Head of caudate nucleus (tissue), 42 donors: ENCODE measurements around the gene OR52I1.

ENCODE experiments used
- DNase-seq, 42 donors: peaks; one replicate each; pipeline versions ENCODE4 v3.0.0 to v3.0.0-alpha.2; 2020 to 2021; ENCODE audit warnings: mixed read lengths in 7 of 42
- intact Hi-C: fragments of 100-400 bp; cut with DNase I; formaldehyde crosslinking; loops from one replicate; pipeline ENCODE4 v1.15.0; 2022

The OR52I1 gene

DNA sequence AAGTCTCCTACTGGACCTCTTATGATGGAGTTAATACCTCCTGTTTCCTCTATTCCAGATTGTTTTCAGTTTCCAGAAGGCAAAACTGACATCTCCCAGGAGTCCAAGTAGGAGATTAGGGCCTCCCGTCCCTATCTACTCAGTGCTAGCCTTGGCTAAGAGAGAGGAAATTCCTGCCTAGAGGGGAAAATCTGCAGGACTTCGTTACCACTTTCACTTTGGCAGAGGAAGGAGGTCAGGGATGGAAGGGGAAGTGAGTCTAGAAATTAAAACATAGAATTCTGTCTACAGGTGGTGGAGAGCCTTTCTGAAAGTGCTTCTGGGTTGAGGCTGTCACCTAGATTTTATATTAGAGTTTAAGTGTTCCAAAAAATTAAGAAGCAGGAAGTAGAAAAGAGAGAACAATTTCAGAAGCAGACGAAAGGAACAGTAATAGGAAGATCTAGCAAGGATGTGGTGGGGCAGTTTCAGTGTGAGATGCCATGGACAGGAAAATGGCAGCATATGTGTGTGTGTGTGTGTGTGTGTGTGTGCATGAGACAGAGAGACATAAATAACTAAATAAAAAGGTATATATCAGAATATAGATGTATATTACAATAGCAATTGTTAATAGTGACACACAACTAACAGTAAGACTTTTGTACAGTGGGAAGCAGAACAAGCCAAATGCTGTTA, 16.6 kb downstream of the OR52I1 start:
- intact Hi-C loops: no loop called here
- no peak for DNase-seq

DNA sequence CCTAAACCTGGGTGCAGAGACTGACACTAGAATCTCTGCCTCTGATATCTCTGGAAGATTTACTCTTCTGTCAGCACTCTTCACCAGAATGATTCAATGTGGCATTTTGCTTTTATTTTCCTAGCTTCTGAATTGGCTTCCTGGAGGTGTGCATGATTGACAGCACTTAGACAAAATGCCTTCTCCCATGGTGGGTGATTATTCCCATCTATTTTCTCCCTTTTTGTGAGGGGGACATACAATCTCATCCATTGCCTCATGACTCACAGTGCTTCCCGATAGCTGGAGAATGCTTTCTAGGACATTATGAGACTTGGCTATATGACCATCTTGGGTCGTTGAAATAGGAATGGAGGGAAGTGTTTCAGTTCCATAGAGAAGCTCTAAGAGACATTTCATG, 18.1 kb downstream of the OR52I1 start:
- no peak for DNase-seq
- intact Hi-C loops: no loop called here

DNA sequence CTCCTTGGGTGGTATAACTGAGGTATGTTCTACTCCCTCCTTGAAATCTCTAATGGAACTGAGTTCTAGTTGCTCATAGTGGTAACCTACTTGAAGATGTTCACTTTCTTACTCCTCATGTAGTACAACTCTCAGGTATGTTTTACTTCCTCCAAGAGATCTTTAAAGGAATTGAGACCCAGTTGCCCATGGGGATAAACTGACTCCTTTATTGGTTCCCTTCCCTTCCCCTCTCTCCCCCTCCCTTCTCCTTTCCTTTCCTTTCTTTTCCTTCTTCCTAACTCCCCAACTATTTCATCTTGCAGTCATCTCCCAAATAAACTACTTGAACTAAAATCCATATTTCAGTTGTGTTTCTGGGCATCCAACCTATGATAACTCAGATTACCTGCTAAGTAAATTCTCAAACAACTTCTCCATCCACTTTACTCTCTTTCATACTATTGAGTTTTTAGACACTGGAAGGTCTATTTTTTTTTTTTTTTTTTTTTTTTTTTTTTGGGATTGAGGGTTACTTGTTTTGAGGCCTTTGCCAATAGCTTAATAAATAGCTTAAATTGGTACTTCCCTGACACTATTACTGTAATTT, 22.1 kb downstream of the OR52I1 start:
- intact Hi-C loops: no loop called here

DNA sequence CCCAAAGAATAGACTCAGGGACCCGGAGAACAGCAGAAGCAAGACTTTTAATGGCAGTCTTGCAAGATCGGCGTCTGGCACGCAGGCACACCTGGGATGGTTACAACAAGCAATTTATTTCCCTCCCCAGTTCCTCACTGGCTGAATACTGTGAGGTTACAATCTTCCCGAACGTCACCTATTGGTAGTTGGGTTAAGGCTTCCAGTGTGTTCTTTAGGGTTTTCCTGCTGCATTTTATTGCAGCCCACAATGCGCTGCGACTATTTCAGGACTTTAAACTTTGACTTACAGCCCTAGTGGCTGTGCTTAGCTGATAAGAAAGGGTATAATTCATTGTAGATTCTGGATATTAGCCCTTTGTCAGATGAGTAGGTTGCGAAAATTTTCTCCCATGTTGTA, 25.7 kb downstream of the OR52I1 start:
- no peak for DNase-seq
- intact Hi-C loops: no loop called here

More for the DNA sequence above, 22.1 kb downstream of the OR52I1 start:
- no peak for DNase-seq

DNA sequence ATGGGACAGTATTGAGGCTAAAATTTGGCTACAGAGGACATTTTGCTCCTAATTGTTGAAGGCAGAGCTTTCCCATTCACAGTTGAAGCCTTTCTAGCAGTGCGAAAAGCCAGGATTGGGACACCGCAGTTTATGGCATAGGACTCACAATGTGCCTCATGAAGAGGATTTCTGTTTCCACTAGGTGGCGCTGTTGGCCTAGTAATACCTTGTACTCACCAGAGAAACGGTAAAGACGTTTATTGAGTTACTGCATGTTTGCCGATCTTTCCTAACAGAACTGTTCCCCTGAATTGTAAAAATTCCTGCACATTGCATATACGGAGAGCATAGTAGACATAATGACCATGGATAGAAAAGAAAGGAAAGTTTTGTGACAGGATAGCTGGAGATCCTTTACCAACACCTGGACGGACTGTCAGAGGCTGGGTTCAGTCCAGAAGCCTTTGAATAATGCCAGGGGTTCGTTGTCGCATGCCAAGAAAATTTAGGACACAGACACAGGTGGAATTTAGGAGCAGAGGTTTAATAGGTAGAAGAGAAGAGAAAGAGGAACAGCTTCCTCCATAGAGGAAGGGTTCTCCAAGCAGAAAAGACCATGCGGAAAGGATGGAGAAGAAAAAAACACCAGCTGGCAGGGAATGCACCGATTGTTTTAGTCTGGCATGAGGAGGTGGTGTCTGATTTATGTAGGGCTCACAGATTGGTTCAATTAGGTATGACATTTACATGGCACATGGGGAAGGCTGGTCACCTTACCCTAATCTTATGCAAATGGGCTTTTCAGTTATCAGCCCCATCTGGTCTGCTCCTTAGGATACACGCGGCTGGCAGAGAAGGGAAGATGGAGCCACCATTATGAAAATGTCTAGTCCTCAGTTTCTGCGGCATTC, 32.6 kb downstream of the OR52I1 start:
- intact Hi-C loops: no loop called here

DNA sequence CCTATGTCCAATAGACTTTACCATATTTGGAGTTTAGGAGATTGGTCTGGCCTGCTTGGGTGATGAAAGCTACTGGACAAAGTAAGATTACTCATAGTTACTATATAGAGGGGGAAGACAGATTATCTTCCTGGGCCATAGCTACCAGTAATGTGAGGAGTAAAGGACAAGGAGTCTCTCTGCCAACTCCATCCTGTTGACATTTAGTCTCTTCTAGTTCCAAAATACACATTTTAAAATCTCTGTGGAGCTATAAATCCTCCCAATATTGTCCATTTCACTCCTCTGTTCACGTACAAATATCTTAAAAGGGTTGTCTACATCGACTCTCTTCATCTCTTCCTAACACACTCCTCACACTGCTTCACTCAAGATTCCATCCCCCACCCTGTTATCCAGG, 42.3 kb downstream of the OR52I1 start:
- no peak for DNase-seq
- intact Hi-C loops: loop anchor here (10.0 kb wide), 1 partner anchor 369 kb away; no protein-coding TSS in a partner anchor

More for the DNA sequence above, 32.6 kb downstream of the OR52I1 start:
- DNase-seq: peak in 35 of 42 donors; percentile 11 to 82 (median 54)

DNA sequence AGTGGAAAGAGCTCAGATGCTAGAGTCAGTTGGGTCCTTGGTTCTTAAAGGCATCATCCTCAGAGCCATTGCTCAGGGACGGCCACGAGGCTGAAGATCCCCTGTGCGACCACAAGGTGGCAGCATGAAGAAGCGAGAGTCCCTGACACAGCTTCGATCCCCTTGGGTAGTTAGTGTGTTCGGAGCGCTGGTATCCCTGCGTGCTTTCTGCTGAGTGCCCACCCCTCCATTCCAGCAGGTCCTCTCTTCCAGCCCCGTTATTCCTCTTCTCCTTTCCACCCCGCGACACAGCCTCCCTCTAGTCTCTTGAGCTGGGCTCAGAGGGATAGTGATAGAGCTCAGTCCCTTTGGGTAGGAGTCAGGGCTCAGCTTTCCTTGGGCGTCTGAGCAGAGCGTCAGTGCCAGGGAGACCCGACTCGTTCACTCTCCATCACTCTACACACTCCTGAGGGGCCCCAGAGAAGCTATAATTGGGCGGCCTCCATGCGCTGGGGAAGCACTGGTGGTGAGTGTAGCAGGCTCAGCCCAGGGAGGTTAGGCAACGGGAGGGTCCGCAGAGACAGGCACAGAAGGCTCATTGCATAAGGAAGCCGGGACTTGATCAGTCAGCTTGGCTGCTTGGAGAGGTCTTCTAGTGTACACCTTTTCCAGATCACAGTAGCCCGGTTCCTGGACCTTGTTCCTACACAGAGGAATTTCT, 43.3 kb downstream of the OR52I1 start, which contains the start of gene OR51D1:
Gene OR51D1 (plus strand): TSS at position 516 of the 700 bp plus-strand sequence. CDS start 2,314 bp downstream, outside the sequence.
- peak; percentile 40 to 90 (median 78) for DNase-seq
- intact Hi-C loops: loop anchor here (10.0 kb wide), 1 partner anchor 368 kb away; no protein-coding TSS in a partner anchor

DNA sequence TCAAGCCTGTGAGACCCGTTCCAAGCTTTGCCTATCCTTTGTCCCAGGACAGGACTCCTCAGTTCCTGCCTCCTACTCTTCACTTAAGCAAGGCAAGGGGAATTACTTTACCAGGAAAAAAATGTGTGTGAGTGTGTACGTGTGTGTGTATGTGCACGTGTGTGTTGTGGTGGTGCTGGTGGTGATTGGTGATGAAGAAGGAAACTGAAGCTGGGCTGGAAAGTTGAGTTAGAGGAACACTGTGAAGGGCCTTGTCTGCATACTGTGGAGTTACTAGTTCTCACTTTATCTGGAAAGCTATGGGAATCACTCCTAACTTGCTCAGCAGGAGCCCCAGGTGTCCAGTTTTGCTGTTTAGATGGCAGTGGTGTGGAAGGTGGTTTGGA, 43.8 kb downstream of the OR52I1 start:
- DNase-seq: no peak
- intact Hi-C loops: loop anchor here (10.0 kb wide), 1 partner anchor 367 kb away; no protein-coding TSS in a partner anchor

DNA sequence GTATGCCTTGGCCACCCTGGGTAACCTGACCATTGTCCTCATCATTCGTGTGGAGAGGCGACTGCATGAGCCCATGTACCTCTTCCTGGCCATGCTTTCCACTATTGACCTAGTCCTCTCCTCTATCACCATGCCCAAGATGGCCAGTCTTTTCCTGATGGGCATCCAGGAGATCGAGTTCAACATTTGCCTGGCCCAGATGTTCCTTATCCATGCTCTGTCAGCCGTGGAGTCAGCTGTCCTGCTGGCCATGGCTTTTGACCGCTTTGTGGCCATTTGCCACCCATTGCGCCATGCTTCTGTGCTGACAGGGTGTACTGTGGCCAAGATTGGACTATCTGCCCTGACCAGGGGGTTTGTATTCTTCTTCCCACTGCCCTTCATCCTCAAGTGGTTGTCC, 46.1 kb downstream of the OR52I1 start:
- DNase-seq: no peak
- intact Hi-C loops: loop anchor here (10.0 kb wide), 1 partner anchor 365 kb away; no protein-coding TSS in a partner anchor

DNA sequence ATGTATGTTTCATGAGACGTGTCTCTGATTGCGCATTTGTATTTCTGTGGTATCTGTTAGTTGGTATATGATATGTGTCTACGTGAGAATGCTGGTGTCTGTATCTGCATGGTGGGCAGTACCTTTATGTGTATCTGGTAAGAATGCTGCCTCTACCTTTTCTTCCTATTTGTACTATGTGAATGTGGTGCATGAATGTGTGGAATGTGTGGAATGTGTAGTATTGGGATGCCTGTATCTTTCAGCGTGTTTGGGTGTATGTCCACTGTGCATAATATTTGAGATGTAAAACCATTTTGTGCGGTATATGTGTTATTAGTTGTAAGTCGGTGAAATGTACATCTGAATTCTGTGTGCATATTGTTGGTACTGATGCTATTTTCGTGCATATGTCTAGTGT, 47.7 kb downstream of the OR52I1 start:
- intact Hi-C loops: no loop called here
- DNase-seq: no peak

DNA sequence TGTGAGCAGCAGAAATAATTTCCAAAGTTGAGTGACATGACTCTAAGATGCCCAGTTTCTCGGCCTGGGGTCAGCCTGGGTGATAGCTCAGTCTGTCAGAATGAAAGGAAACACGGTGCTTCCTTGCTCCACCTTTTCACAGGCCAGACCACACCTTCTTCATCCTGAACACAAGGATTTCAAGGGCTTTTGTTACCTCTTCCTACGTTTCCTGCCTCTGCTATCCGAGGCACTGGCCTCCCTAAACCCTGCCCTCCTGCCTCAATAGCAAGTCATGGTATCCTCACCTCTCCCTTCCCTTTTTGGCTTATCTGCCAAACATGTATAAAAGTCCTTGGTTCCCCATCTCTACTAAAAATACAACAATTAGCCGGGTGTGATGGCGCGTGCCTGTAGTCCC, 48.2 kb downstream of the OR52I1 start:
- intact Hi-C loops: no loop called here
- no peak for DNase-seq

DNA sequence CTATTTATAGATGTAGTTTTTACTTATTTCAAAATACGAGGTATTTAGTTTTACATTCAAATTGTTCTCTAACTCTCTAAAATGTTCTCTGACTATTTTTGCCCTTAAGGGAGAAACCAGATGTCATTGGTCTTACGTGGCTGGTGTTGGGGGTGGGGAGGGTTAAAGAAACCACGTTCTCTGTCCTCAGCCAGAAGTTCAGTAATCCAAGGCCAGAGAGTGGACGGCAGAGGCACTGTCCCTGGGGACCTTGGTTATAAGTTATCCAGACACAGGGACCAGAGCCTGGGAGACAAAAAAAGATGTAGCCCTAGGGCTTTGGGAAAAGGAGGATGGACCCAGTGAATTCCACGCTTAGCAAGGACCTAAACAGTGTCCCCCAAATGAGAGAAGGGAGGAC, 49.2 kb downstream of the OR52I1 start:
- intact Hi-C loops: no loop called here
- no peak for DNase-seq

DNA sequence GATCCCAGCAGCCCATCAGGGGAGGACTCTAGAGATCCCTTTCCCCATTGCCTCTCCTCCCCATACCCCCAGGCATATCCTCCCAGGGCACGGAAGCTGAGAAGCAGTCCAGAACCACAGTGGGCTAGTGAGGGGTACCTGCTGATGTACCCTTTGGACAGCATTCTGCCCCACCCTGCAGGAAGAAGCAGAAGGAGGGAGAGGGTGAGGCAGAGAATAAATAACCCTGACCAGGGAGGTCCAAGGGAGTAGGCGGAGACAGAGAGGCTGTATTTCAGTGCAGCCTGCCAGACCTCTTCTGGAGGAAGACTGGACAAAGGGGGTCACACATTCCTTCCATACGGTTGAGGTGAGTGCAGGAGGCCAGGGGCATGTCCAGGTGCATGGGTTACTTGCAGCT, 49.8 kb downstream of the OR52I1 start, which contains the start of gene OR51E1:
Gene OR51E1 (plus strand): TSS at position 301 of the 400 bp plus-strand sequence. CDS start 8,545 bp downstream, outside the sequence.
- intact Hi-C loops: no loop called here
- no peak for DNase-seq

DNA sequence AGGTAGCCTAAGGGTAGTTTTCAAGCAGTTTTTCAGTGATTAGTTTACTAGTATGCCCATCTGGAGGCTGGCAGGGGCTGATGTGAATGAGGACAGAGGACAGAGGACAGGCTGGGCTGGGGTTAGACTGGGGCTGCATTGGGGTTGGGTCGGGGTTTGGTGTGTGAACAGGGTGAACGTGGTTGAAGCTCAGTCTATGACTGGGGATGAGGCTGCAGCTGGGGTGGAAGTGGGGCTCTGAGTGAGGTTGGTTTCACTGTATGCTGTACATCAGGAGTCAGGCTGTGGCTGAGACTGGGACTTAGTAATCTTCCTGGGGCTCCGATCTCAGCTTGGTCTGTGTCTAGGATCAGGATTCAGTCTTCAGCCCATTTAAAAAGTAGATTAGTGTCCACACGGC, 50.4 kb downstream of the OR52I1 start:
- intact Hi-C loops: no loop called here

More for the DNA sequence above, 50.4 kb downstream of the OR52I1 start:
- DNase-seq: no peak
